WTC11 (cell line): Measurements from ENCODE around the gene ELMO1.

Experiments
- USF2 ChIP-seq: sonication (generic); formaldehyde crosslinking; IDR thresholded peaks from 2 replicates; pipeline ENCODE4 v1.8.1; 2023; ENCODE audit warnings: mild to moderate bottlenecking, missing genetic modification reagents, moderate library complexity
- ZNF232 ChIP-seq: sonication (generic); formaldehyde crosslinking; IDR thresholded peaks from 2 replicates; pipeline ENCODE4 v1.8.0; 2022; ENCODE audit warnings: mild to moderate bottlenecking, missing genetic modification reagents

GRCh38 chr7:36820527-36821170, 628.0 kb downstream of the ELMO1 start:
- no peak for TF ChIP-seq USF2
- no peak for TF ChIP-seq ZNF232
